GM10266 (cell line): ENCODE results near the gene GNG7.

Experiments used
- DNase-seq: peaks from one replicate; pipeline ENCODE4 v3.0.0; 2012; ENCODE audit errors: extremely low spot score
- CTCF ChIP-seq: IDR thresholded peaks from 2 replicates; pipeline ENCODE4 v1.5.1; 2012; ENCODE audit warnings: mild to moderate bottlenecking, low read depth; ENCODE audit not compliant: control insufficient read depth, insufficient read depth; ENCODE audit errors: missing control alignments

Gene GNG7

GRCh38 chr19:2726160-2726855 lies 23.8 kb upstream of the GNG7 start:
- no peak for TF ChIP-seq CTCF
- no peak for DNase-seq

DNA sequence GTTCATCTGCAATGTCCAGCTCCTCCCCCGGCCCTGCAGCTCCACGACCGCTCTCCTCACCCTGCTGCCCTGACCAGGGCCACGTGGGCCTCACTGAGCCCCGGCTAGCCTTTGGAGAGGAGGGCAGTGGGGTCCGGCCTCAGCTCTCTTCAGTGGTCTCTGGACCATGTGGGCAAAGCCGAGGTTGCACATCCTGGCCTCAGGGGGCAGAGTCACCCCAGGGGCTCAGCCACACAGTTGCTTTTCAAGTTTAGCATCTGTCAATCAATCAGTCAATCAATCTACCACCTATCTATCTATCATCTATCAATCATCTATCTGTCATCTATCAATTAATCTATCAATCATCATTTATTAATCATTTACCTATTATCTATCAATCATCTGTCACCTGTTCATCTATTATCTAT lies 21.7 kb upstream of the GNG7 start:
- no peak for DNase-seq
- no peak for TF ChIP-seq CTCF

GRCh38 chr19:2723747-2724146 lies 21.3 kb upstream of the GNG7 start:
- no peak for DNase-seq
- TF ChIP-seq CTCF, result no peak

GRCh38 chr19:2723345-2723715 lies 20.8 kb upstream of the GNG7 start:
- DNase-seq, result no peak
- no peak for TF ChIP-seq CTCF

GRCh38 chr19:2722541-2723344 lies 20.2 kb upstream of the GNG7 start:
- TF ChIP-seq CTCF, result no peak
- DNase-seq, result no peak

GRCh38 chr19:2721570-2722540 lies 19.4 kb upstream of the GNG7 start:
- no peak for TF ChIP-seq CTCF
- no peak for DNase-seq
